ES-I3 (cell line): ENCODE measurements around the gene GCLM.

Experiments used
- H3K36me3 ChIP-seq: 2 replicates; pipeline ENCODE4 v1.6.1; 2013; ENCODE audit warnings: mild to moderate bottlenecking, low read length, control low read depth, moderate library complexity; ENCODE audit not compliant: insufficient read depth
- H3K4me1 ChIP-seq: 2 replicates; pipeline ENCODE4 v1.6.1; 2013; ENCODE audit warnings: mild to moderate bottlenecking, control low read depth, low read length; ENCODE audit not compliant: insufficient read depth
- H3K9ac ChIP-seq: 2 replicates; pipeline ENCODE4 v1.6.1; 2013; ENCODE audit warnings: low read depth, mild to moderate bottlenecking, low read length, moderate library complexity
- H3K9me3 ChIP-seq: 2 replicates; pipeline ENCODE4 v1.6.1; 2013; ENCODE audit warnings: mild to moderate bottlenecking, low read length, moderate library complexity; ENCODE audit not compliant: control insufficient read depth, insufficient read depth

The GCLM gene

GRCh38 chr1:93907718-93908117 is 1.5 kb downstream of the GCLM start:
- Histone ChIP-seq H3K4me1 (peaks cover 15% of the 10 kb centered on the region), H3K9ac (no peak overlapping the region; the same call in 1 of the 2 replicates), H3K36me3 (no peaks in the 10 kb centered on the region)

GRCh38 chr1:93906480-93906879 is 2.8 kb downstream of the GCLM start:
- H3K36me3 ChIP-seq = no peaks in the 10 kb centered on the region
- H3K9ac ChIP-seq = no peak overlapping the region
- peaks cover 15% of the 10 kb centered on the region for H3K4me1 ChIP-seq
- no peaks in the 10 kb centered on the region for H3K9me3 ChIP-seq

More at GRCh38 chr1:93907718-93908117, 1.5 kb downstream of the GCLM start:
- no peaks in the 10 kb centered on the region for H3K9me3 ChIP-seq

- no peak overlapping the region for H3K9ac ChIP-seq
- H3K9me3 ChIP-seq = no peaks in the 10 kb centered on the region
- H3K4me1 ChIP-seq = peaks cover 15% of the 10 kb centered on the region
- H3K36me3 ChIP-seq = no peaks in the 10 kb centered on the region; the same call in 1 of the 2 replicates
Measured at GRCh38 chr1:93905734-93906133, 3.5 kb downstream of the GCLM start.

GRCh38 chr1:93905051-93905450 is 4.2 kb downstream of the GCLM start:
- H3K9ac ChIP-seq = no peak overlapping the region
- no peaks in the 10 kb centered on the region; the same call in 1 of the 2 replicates for H3K36me3 ChIP-seq
- H3K9me3 ChIP-seq = no peaks in the 10 kb centered on the region
- H3K4me1 ChIP-seq = peaks cover 15% of the 10 kb centered on the region

GRCh38 chr1:93904228-93904627 is 5.0 kb downstream of the GCLM start:
- no peak overlapping the region for H3K9ac ChIP-seq
- H3K9me3 ChIP-seq = no peaks in the 10 kb centered on the region
- peaks cover 15% of the 10 kb centered on the region for H3K4me1 ChIP-seq
- H3K36me3 ChIP-seq = no peaks in the 10 kb centered on the region; the same call in 1 of the 2 replicates

GRCh38 chr1:93900723-93901504 is 8.3 kb downstream of the GCLM start:
- Histone ChIP-seq H3K4me1 (peaks cover 2% of the 10 kb centered on the region; the same call in 1 of the 2 replicates), H3K9ac (no peak overlapping the region)

GRCh38 chr1:93899543-93900207 is 9.6 kb downstream of the GCLM start:
- no peaks in the 10 kb centered on the region for H3K9me3 ChIP-seq
- no peak overlapping the region for H3K9ac ChIP-seq
- H3K36me3 ChIP-seq = peaks cover 4% of the 10 kb centered on the region

More at GRCh38 chr1:93900723-93901504, 8.3 kb downstream of the GCLM start:
- H3K36me3 ChIP-seq = peaks cover 4% of the 10 kb centered on the region
- no peaks in the 10 kb centered on the region for H3K9me3 ChIP-seq

GRCh38 chr1:93888900-93889299 is 20.3 kb downstream of the GCLM start:
- Histone ChIP-seq H3K9ac (no peak overlapping the region), H3K36me3 (no peaks in the 10 kb centered on the region), H3K9me3 (no peaks in the 10 kb centered on the region), H3K4me1 (no peaks in the 10 kb centered on the region; the same call in 1 of the 2 replicates)

More at GRCh38 chr1:93899543-93900207, 9.6 kb downstream of the GCLM start:
- no peaks in the 10 kb centered on the region for H3K4me1 ChIP-seq

GRCh38 chr1:93882269-93882668 is 27.0 kb downstream of the GCLM start:
- peaks cover 3% of the 10 kb centered on the region for H3K36me3 ChIP-seq
- no peak overlapping the region for H3K9ac ChIP-seq
- H3K9me3 ChIP-seq = no peaks in the 10 kb centered on the region
- no peaks in the 10 kb centered on the region for H3K4me1 ChIP-seq

GRCh38 chr1:93880731-93881130 is 28.5 kb downstream of the GCLM start:
- peaks cover 13% of the 10 kb centered on the region for H3K36me3 ChIP-seq
- no peak overlapping the region for H3K9ac ChIP-seq
- no peaks in the 10 kb centered on the region for H3K9me3 ChIP-seq
- H3K4me1 ChIP-seq = no peaks in the 10 kb centered on the region

- no peaks in the 10 kb centered on the region for H3K9me3 ChIP-seq
- peaks cover 21% of the 10 kb centered on the region for H3K36me3 ChIP-seq
- peak within 1 kb of the TSS; percentile 96 for H3K9ac ChIP-seq
- H3K4me1 ChIP-seq = no peaks in the 10 kb centered on the region
Measured at GRCh38 chr1:93878889-93879586, 30.2 kb downstream of the GCLM start, which contains the start of gene DNTTIP2. TSS of gene DNTTIP2 (minus strand) at chr1:93879206. CDS start at chr1:93879148, 58 bp downstream.

GRCh38 chr1:93878501-93878888 is 30.7 kb downstream of the GCLM start:
- peaks cover 25% of the 10 kb centered on the region for H3K36me3 ChIP-seq
- H3K4me1 ChIP-seq = no peaks in the 10 kb centered on the region
- no peaks in the 10 kb centered on the region for H3K9me3 ChIP-seq
- peak overlapping the region; percentile 96 for H3K9ac ChIP-seq

- no peaks in the 10 kb centered on the region for H3K9me3 ChIP-seq
- H3K9ac ChIP-seq = no peak overlapping the region
- peaks cover 31% of the 10 kb centered on the region for H3K36me3 ChIP-seq
Measured at GRCh38 chr1:93877529-93877928, 31.7 kb downstream of the GCLM start.

GRCh38 chr1:93876244-93876643 is 33.0 kb downstream of the GCLM start:
- Histone ChIP-seq H3K9ac (no peak overlapping the region), H3K9me3 (no peaks in the 10 kb centered on the region), H3K36me3 (peaks cover 37% of the 10 kb centered on the region), H3K4me1 (no peaks in the 10 kb centered on the region)

More at GRCh38 chr1:93877529-93877928, 31.7 kb downstream of the GCLM start:
- no peaks in the 10 kb centered on the region for H3K4me1 ChIP-seq
